ENCODE data around the gene FFAR2. TPM values are rescaled to one million over a fixed set of nuclear protein-coding genes. Genes with fewer than 3 reads are reported as not detected.
"Not testable (repeated sequence)": the region's sequence is repeated elsewhere in the genome, so short reads cannot be mapped to it uniquely, and the experiment has no call there.

FFAR2 gene
- total and polyA plus RNA-seq, 2 donors (not counting 1 experiment from before 2014, with no cell fraction given) = not detected

- Histone ChIP-seq H2AFZ (ENCODE audit: low read length) (no peak overlapping the region), H3K9me3 (ENCODE audit: control insufficient read depth, insufficient read depth, low read depth, low read length) (no peaks in the 10 kb centered on the region), H3K27me3 (ENCODE audit: control insufficient read depth, insufficient read depth, low read length) (no peaks in the 10 kb centered on the region), H3K36me3 (ENCODE audit: control insufficient read depth, insufficient read depth, low read length) (no peaks in the 10 kb centered on the region), H3K4me1 (ENCODE audit: control insufficient read depth, extremely low read depth, insufficient read depth, low read length) (no peaks in the 10 kb centered on the region), H3K9ac (ENCODE audit: insufficient read depth, low read length) (no peak overlapping the region), H3K4me3 (replicated peaks in 1 of 4; ENCODE audit: control extremely low read depth in 1 of 4, insufficient read depth in 1 of 4, low read depth in 3 of 4, low read length in 4 of 4) (no peak overlapping the region), H3K27ac (ENCODE audit: insufficient read depth, low read length) (no peak overlapping the region), H3K79me2 (ENCODE audit: control insufficient read depth, insufficient read depth, low read length) (no peaks in the 10 kb centered on the region), H3K4me2 (ENCODE audit: extremely low read depth, insufficient read depth, low read length) (no peak overlapping the region), H4K20me1 (ENCODE audit: control insufficient read depth, extremely low read depth, insufficient read depth, low read length) (no peaks in the 10 kb centered on the region)
- DNase-seq (ENCODE audit: low read depth in 2 of 2) = no peak
- TF ChIP-seq EZH2 (IDR thresholded peaks at IDR 0.05; ENCODE audit: low read length, missing control alignments) (no peak), CTCF (conservative IDR thresholded peaks at IDR 0.05 in 1 of 2, IDR thresholded peaks at IDR 0.05 in 1 of 2; ENCODE audit: low read depth in 1 of 2, low read length in 2 of 2) (no peak)
Measured at GRCh38 chr19:35462476-35462953, 14.5 kb downstream of the FFAR2 start.

- H3K36me3 ChIP-seq (ENCODE audit: control insufficient read depth, insufficient read depth, low read length); H4K20me1 ChIP-seq (ENCODE audit: control insufficient read depth, extremely low read depth, insufficient read depth, low read length); H2AFZ ChIP-seq (ENCODE audit: low read length); H3K4me3 ChIP-seq (replicated peaks in 1 of 4; ENCODE audit: control extremely low read depth in 1 of 4, insufficient read depth in 1 of 4, low read depth in 3 of 4, low read length in 4 of 4); H3K27ac ChIP-seq (ENCODE audit: insufficient read depth, low read length); H3K9ac ChIP-seq (ENCODE audit: insufficient read depth, low read length); H3K4me1 ChIP-seq (ENCODE audit: control insufficient read depth, extremely low read depth, insufficient read depth, low read length); DNase-seq (ENCODE audit: low read depth in 2 of 2); H3K27me3 ChIP-seq (ENCODE audit: control insufficient read depth, insufficient read depth, low read length); H3K4me2 ChIP-seq (ENCODE audit: extremely low read depth, insufficient read depth, low read length); H3K79me2 ChIP-seq (ENCODE audit: control insufficient read depth, insufficient read depth, low read length); H3K9me3 ChIP-seq (ENCODE audit: control insufficient read depth, insufficient read depth, low read depth, low read length): not testable (repeated sequence)
Measured at GRCh38 chr19:35462956-35463355, 14.9 kb downstream of the FFAR2 start.

GRCh38 chr19:35466259-35466658 is 18.2 kb downstream of the FFAR2 start:
- H3K9ac ChIP-seq (ENCODE audit: insufficient read depth, low read length) = no peak overlapping the region
- no peaks in the 10 kb centered on the region for H3K36me3 ChIP-seq (ENCODE audit: control insufficient read depth, insufficient read depth, low read length)
- no peak for DNase-seq (ENCODE audit: low read depth in 2 of 2)
- H2AFZ ChIP-seq (ENCODE audit: low read length) = no peak overlapping the region
- no peak overlapping the region for H3K4me3 ChIP-seq (replicated peaks in 1 of 4; ENCODE audit: control extremely low read depth in 1 of 4, insufficient read depth in 1 of 4, low read depth in 3 of 4, low read length in 4 of 4)
- no peaks in the 10 kb centered on the region for H3K9me3 ChIP-seq (ENCODE audit: control insufficient read depth, insufficient read depth, low read depth, low read length)
- no peaks in the 10 kb centered on the region for H3K27me3 ChIP-seq (ENCODE audit: control insufficient read depth, insufficient read depth, low read length)
- no peak overlapping the region for H3K4me2 ChIP-seq (ENCODE audit: extremely low read depth, insufficient read depth, low read length)
- no peak for TF ChIP-seq CTCF (conservative IDR thresholded peaks at IDR 0.05 in 1 of 2, IDR thresholded peaks at IDR 0.05 in 1 of 2; ENCODE audit: low read depth in 1 of 2, low read length in 2 of 2)
- H3K79me2 ChIP-seq (ENCODE audit: control insufficient read depth, insufficient read depth, low read length) = no peaks in the 10 kb centered on the region
- H3K4me1 ChIP-seq (ENCODE audit: control insufficient read depth, extremely low read depth, insufficient read depth, low read length) = no peaks in the 10 kb centered on the region
- H4K20me1 ChIP-seq (ENCODE audit: control insufficient read depth, extremely low read depth, insufficient read depth, low read length) = no peaks in the 10 kb centered on the region
- no peak overlapping the region for H3K27ac ChIP-seq (ENCODE audit: insufficient read depth, low read length)
